ENCODE measurements around the gene STEAP1. TPM values are rescaled to one million over a fixed set of nuclear protein-coding genes. Genes with fewer than 3 reads are reported as not detected.
"Not testable (repeated sequence)": the region's sequence is repeated elsewhere in the genome, so short reads cannot be mapped to it uniquely, and the experiment has no call there.

Gene STEAP1
- total RNA-seq, 1 experiment from 2014 or later = 3.1 TPM

DNA sequence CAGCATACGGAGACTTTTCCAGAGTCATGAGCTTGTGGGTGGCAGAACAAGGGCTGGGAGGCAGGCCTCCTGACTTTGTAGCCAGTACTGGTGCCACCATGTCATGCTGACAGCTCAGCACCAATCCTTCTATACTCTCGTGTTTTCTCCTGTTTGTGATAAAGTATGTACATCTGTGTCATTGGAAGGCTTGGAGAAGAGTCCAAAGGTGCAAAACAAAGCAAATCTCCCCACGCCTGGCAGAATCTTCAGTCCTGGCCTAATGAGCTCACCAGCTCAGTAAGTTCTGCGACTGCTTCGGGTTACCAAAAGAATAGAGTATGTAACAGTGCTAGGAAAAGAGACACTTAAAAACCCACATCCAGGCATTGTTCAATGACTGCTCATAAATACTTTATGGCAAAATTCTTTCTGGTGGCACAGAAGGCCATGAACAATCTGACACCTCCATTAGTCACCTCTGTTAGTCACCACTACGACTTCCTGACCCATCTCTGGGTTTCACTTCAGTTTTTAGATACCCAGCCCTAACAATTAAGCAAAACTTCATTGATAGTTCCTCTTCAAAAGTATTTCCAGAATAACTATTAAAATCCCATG, 24.5 kb downstream of the STEAP1 start:
- DNase-seq (ENCODE audit: unreplicated experiment) = peak; percentile 82
- ChIA-PET CTCF (interaction anchor here (0.6 to 1.4 kb wide), 3 partner anchors 15 to 1641 kb away, joined by 3 to 4 read pairs (median 3); no protein-coding TSS in a partner anchor), POLR2A (interaction anchor here (0.7 to 1.6 kb wide), 3 partner anchors 10 to 31 kb away, joined by 3 to 4 read pairs (median 4); no protein-coding TSS in a partner anchor)
- Mint-ChIP-seq H3K9me3 (ENCODE audit: unreplicated experiment) (peaks cover 8% of the 10 kb centered on the region), H3K27ac (ENCODE audit: low read depth, unreplicated experiment) (peak overlapping the region; percentile 83), H3K27me3 (ENCODE audit: insufficient read depth, unreplicated experiment) (no peaks in the 10 kb centered on the region), H3K36me3 (ENCODE audit: insufficient read depth, unreplicated experiment) (no peaks in the 10 kb centered on the region), H3K4me1 (ENCODE audit: insufficient read depth, unreplicated experiment) (peaks cover 16% of the 10 kb centered on the region), H3K4me3 (ENCODE audit: unreplicated experiment) (no peak overlapping the region)
- no TSS peak for BruUV-seq (replicated peaks)
- TF ChIP-seq, protein P1, sequence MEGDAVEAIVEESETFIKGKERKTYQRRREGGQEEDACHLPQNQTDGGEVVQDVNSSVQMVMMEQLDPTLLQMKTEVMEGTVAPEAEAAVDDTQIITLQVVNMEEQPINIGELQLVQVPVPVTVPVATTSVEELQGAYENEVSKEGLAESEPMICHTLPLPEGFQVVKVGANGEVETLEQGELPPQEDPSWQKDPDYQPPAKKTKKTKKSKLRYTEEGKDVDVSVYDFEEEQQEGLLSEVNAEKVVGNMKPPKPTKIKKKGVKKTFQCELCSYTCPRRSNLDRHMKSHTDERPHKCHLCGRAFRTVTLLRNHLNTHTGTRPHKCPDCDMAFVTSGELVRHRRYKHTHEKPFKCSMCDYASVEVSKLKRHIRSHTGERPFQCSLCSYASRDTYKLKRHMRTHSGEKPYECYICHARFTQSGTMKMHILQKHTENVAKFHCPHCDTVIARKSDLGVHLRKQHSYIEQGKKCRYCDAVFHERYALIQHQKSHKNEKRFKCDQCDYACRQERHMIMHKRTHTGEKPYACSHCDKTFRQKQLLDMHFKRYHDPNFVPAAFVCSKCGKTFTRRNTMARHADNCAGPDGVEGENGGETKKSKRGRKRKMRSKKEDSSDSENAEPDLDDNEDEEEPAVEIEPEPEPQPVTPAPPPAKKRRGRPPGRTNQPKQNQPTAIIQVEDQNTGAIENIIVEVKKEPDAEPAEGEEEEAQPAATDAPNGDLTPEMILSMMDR (IDR thresholded peaks at IDR 0.05; ENCODE audit: unreplicated experiment) = no peak
- intact Hi-C loops (cut with micrococcal nuclease) = loop anchor here (2.0 kb wide), 1 partner anchor 66 kb away; the partner anchor contains the start of gene CFAP69

DNA sequence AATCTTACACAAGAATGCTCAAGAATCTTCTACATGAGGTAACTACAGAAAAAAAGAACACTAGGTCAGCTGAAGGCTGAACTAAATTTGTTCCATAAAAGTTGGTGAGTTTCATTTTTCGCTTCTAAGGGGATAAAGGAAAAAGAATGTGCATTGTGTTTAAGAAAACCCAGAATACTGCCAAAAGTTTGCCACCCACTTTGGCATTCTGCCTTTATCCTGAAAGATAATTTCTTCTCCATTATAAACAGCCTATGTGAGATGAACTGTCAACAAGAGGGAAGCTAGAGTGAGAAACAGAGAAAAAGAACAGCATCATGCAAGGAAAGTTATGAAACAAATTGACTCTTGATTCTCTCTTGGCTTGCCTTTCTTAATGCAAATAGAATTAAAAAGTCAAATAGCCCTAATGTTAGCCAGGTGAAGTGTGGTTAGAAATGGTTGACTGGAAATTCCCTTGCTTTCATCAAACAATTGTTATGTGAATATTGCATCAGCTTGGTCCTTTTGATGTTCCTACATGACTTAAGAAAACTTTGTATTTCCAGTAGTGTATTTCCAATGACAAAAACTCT, 25.8 kb downstream of the STEAP1 start:
- TF ChIP-seq, protein P1 (IDR thresholded peaks at IDR 0.05; ENCODE audit: unreplicated experiment) = no peak
- Mint-ChIP-seq H3K27me3 (ENCODE audit: insufficient read depth, unreplicated experiment) (no peaks in the 10 kb centered on the region), H3K27ac (ENCODE audit: low read depth, unreplicated experiment) (peak overlapping the region; percentile 66), H3K36me3 (ENCODE audit: insufficient read depth, unreplicated experiment) (no peaks in the 10 kb centered on the region), H3K9me3 (ENCODE audit: unreplicated experiment) (peaks cover 8% of the 10 kb centered on the region), H3K4me3 (ENCODE audit: unreplicated experiment) (no peak overlapping the region), H3K4me1 (ENCODE audit: insufficient read depth, unreplicated experiment) (peaks cover 16% of the 10 kb centered on the region)
- ChIA-PET POLR2A (interaction anchor here (0.6 kb wide), 1 partner anchor 889 kb away, joined by 3 read pairs; no protein-coding TSS in a partner anchor), CTCF (interaction anchor here (0.8 to 1.1 kb wide), 2 partner anchors 14 to 79 kb away, joined by 3 to 4 read pairs; no protein-coding TSS in a partner anchor)
- no TSS peak for BruUV-seq (replicated peaks)
- DNase-seq (ENCODE audit: unreplicated experiment) = peak; percentile 59
- intact Hi-C loops (cut with micrococcal nuclease) = no loop called here

DNA sequence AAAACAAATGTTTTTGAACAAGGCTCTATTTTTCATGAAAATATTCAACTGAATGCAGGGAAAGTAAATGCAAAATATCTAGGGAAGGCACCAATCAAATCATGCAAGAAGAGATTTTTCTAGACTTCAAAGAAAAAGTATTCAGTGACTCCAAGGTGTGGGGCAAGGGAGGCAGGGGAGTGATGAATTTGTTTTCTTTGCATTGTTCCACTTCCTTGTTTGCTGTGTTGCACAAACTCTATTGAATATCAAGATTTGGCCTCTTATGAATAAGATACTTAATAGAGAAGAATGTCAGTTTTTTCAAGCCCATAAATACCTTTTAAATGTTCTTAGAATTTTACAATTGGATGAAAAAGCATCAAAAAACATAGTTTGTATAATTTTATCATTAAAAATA, 26.4 kb downstream of the STEAP1 start:
- peak; percentile 30 for DNase-seq (ENCODE audit: unreplicated experiment)

DNA sequence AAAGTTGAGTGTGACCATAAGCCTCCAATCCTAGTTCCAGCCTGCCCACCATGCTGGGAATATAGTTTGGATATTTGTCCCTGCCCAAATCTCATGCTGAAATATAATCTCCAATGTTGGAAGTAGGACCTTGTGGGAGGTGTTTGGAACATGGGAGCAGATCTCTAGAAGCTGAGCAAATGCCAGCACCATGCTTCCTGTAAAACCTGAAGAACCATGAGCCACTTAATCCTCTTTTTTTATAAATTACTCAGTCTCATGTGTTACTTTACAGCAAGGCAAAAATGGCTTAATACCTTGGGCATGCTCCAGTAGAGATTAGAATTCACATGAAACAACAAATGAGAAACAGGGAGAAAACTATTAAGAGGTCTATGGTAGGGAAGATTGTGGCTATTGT, 27.2 kb downstream of the STEAP1 start:
- no peak for DNase-seq (ENCODE audit: unreplicated experiment)
- Mint-ChIP-seq H3K27me3 (ENCODE audit: insufficient read depth, unreplicated experiment) (no peaks in the 10 kb centered on the region), H3K4me1 (ENCODE audit: insufficient read depth, unreplicated experiment) (peaks cover 16% of the 10 kb centered on the region), H3K9me3 (ENCODE audit: unreplicated experiment) (peaks cover 8% of the 10 kb centered on the region), H3K27ac (ENCODE audit: low read depth, unreplicated experiment) (peak overlapping the region; percentile 61), H3K36me3 (ENCODE audit: insufficient read depth, unreplicated experiment) (no peaks in the 10 kb centered on the region), H3K4me3 (ENCODE audit: unreplicated experiment) (no peak overlapping the region)
- POLR2A ChIA-PET = no interaction called here
- CTCF ChIA-PET = no interaction called here
- intact Hi-C loops (cut with micrococcal nuclease) = no loop called here
- TF ChIP-seq, protein P1 (IDR thresholded peaks at IDR 0.05; ENCODE audit: unreplicated experiment) = no peak
- BruUV-seq (replicated peaks) = no TSS peak

More for the DNA sequence above, 26.4 kb downstream of the STEAP1 start:
- intact Hi-C loops (cut with micrococcal nuclease) = no loop called here
- Mint-ChIP-seq H3K4me3 (ENCODE audit: unreplicated experiment) (no peak overlapping the region), H3K4me1 (ENCODE audit: insufficient read depth, unreplicated experiment) (peaks cover 16% of the 10 kb centered on the region), H3K36me3 (ENCODE audit: insufficient read depth, unreplicated experiment) (no peaks in the 10 kb centered on the region), H3K27ac (ENCODE audit: low read depth, unreplicated experiment) (peak overlapping the region; percentile 66), H3K27me3 (ENCODE audit: insufficient read depth, unreplicated experiment) (no peaks in the 10 kb centered on the region), H3K9me3 (ENCODE audit: unreplicated experiment) (peaks cover 8% of the 10 kb centered on the region)
- CTCF ChIA-PET = interaction anchor here (1.1 kb wide), 1 partner anchor 13 kb away, joined by 4 read pairs; no protein-coding TSS in a partner anchor
- TF ChIP-seq, protein P1 (IDR thresholded peaks at IDR 0.05; ENCODE audit: unreplicated experiment) = no peak
- no TSS peak for BruUV-seq (replicated peaks)
- POLR2A ChIA-PET = interaction anchor here (0.6 kb wide), 1 partner anchor 495 kb away, joined by 3 read pairs; no protein-coding TSS in a partner anchor

DNA sequence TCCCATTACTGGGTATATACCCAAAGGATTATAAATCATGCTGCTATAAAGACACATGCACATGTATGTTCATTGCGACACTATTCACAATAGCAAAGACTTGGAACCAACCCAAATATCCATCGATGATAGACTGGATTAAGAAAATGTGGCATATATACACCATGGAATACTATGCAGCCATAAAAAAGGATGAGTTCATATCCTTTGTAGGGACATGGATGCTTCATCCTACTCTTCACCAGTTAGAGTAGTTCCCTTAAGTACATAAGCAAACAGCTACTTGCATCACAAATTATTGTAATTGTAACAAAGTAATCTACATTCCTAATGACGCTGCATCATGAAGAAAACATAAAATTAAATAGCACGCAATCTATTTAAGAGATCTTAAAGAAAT, 32.0 kb downstream of the STEAP1 start:
- CTCF ChIA-PET = interaction anchor here (1.1 to 1.2 kb wide), 2 partner anchors 8 to 32 kb away, joined by 3 read pairs; partner anchors contain the start of gene STEAP1
- H3K4me1 Mint-ChIP-seq (ENCODE audit: insufficient read depth, unreplicated experiment); BruUV-seq (replicated peaks); H3K9me3 Mint-ChIP-seq (ENCODE audit: unreplicated experiment); H3K27me3 Mint-ChIP-seq (ENCODE audit: insufficient read depth, unreplicated experiment); H3K36me3 Mint-ChIP-seq (ENCODE audit: insufficient read depth, unreplicated experiment); H3K27ac Mint-ChIP-seq (ENCODE audit: low read depth, unreplicated experiment); H3K4me3 Mint-ChIP-seq (ENCODE audit: unreplicated experiment); DNase-seq (ENCODE audit: unreplicated experiment); POLR2A ChIA-PET; intact Hi-C loops (cut with micrococcal nuclease): not testable (repeated sequence)

Measured in MCF 10A (cell line).